GM19455 (cell line): ENCODE data around the gene SPTBN1.

Experiments used
- ATAC-seq: cut with Tn5 transposase; IDR thresholded peaks from one replicate; pipeline ENCODE4 v1.9.1; 2021; ENCODE audit not compliant: unreplicated experiment

SPTBN1 gene

GRCh38 chr2:54570925-54571694 is 115.0 kb downstream of the SPTBN1 start:
- peak; percentile 66 for ATAC-seq

DNA sequence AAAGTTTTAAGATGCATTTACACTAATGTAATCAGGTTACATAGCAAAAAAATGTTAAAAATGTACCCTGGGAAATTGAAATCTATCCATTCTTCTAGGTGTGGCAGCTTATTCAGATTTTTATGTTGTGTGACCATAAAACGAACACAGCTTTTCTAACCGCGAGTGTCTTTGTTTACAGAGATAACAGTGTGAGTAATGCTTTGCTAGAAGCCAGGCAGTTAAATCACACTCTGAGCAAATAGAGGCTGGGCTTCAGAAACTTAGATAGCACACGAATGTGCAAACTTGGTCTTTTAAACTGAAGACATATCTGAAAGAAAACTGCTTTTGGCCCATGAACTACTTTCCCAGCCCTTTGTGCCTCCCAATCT is 116.1 kb downstream of the SPTBN1 start:
- ATAC-seq = no peak

DNA sequence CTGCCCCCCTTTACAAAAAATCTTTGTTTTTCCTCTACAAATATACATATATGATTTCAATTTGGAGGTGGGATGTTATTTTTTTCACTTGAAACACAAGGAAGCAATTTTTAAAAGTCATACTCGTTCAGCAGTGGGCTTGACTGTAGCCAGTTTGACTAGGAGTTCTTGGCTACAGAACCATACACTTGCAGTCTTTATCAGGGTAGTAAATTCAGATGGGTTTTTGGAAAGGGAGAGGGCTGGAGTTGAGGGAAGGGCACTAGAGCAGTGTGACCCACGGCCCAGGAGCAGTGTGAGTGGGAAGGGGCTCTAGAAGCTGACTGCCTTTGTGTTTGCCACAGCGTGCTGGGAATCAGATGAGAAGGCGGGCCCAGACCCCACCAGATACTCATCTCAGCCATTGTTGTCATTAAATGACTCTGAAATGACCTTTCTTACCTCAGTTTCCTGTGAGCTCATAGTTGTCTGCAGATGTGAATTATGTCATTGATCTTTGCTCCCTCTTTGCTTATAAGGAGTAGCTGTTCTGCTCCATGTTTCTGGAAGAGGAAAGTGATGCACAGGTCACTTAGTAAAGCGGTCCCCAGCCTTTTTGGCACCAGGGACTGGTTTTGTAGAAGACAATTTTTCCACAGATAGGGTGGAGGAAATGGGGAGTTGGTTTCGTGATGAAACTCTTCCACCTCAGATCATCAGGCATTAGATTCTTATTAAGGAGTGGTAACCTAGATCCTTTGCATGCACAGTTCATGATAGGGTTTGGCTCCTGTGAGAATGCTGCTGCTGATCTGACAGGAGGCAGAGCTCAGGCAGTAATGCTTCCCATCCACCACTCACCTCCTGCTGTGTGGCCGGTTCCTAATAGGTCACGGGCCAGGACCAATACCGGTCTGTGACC is 116.8 kb downstream of the SPTBN1 start:
- ATAC-seq = no peak

DNA sequence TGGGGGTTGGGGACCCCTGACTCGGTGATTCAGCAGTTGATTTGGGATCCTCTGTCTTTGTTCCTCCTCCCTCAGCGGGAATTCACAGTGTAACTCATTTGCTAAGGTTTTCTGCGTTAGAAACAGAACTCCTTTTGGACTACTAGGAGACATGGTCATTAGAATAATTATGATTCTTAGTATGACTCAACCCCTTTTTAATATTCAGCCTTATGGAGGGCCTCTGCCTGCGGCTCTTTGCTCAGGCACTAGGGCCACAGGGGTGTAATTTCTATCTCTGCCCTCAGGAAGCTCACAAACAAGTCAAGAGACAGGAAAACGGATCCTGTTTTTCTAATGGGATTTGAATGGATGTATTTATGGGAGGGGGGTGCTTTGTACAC is 117.4 kb downstream of the SPTBN1 start:
- ATAC-seq = no peak

DNA sequence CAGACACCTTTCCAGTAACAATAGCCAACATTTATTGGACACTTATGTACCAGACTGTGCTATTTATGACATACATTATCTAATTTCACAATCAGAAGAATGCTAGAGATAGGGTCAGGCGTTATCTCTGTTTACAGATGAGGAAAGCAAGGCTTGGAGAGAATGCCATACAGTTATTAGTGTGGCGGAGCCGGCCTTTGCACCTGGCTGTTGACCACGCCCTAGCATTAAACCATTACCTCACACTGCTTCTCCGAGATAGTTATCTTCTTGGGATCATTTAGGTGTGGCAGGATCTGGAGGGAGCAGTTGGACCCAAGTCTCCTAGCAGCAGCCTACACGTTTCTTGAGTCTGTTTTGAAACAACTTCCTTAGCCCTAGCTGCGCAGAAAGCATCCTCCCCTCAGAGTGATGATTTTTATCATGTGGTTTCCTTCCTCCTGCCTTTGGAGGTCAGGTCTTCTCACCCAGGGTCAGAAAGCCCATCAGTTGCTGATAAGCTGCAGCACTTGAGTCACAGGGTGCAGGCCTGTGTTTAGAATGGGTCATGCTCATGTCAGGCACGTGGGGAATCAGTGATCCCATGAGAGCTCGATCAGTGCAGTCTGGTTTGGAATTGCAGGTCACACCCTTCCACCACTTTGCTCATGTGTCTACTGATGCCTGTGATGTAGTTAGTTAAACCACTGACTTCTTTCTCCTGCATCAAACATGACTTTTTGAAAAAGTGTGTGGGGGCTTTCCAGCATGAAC is 118.2 kb downstream of the SPTBN1 start:
- peak; percentile 17 for ATAC-seq

DNA sequence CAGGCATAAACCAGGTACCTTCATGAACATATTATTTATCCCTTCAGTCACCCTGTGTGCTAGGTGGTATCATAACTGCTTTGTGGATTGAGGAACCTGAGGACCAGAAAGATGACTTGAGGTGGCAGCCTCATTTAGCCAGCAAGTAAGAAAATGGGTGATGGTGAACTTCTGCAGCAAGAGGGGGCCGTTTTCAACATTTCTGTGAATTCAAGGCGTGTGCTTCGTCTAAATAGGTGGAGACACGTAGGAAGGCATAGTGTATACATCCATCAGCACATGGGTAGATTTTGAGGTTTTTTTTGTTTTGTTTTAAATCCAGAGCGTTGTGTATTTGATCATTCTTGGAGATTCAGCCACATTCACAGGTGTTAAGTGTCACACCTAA is 118.7 kb downstream of the SPTBN1 start:
- ATAC-seq = no peak

GRCh38 chr2:54575379-54575888 is 119.3 kb downstream of the SPTBN1 start:
- no peak for ATAC-seq

DNA sequence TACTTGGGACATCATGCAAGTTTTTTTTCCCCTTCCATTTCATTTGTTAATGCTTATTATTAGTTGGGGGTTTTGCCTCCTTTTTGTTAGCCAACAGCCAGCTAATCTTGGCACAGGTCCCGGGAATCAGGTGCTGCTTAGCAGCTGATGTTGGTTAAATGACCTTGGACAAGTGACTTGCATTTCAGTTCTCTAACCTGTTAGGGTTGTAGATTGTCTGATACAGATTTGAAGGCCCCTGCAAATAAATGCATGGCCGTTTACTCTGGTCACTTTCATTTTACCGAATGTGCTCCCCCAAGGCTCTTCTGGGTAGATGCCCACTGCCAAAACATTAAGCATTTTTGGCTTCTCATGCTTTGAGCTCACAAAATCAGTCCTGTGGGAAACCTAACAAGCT is 120.9 kb downstream of the SPTBN1 start:
- no peak for ATAC-seq

DNA sequence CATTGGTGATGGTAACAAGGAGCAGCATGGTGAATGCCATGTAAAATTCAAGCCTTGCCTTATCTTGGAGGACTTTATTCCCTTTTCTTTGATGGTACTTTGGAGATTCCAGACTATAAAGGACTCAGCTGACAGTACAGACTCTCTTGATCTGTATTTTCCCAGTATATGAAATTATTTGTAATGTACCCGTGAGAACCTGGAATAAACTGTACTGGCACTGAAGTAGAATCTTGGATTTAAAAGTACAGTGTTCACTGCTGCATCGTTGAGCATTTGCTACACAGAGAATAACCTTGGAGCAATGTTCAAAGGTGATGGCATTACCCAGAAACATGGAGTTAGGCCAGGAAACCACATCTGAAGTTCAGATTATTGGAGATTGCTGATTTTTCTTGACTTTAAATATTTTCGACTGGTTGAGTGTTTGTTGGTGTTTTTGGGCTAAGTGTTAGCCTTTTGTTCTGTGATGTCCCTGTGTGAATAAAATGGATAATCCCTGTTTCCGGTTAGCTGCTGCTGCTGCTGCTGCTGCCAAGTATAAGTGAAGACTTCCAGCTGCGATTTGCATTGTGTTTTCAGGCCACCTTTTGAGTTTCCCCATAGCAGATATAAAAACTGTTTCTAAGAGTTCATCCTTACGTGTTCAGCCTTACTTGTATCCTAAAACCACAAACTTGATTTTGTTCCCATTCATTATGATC is 122.0 kb downstream of the SPTBN1 start:
- no peak for ATAC-seq

DNA sequence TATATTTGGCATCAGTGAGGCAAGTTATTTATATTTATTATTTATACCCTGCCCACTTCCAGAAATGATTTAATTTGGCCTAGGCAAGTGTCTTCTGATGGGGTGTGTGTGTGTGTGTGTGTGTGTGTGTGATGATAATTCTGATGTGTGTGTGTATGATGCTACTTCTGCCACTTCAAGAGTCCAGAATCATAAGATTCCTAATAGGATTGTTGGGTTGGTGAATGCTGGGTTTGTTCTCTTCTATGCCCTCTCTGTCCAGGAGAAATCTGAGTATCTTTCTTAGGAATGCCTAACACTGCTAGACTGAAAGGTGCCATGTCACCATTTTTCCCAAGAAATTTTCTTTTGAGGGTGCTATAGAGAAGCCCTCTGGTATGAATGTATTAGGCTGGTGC is 122.5 kb downstream of the SPTBN1 start:
- ATAC-seq = no peak

GRCh38 chr2:54579061-54579681 is 123.0 kb downstream of the SPTBN1 start:
- ATAC-seq = no peak

GRCh38 chr2:54579682-54580620 is 123.8 kb downstream of the SPTBN1 start:
- ATAC-seq = peak; percentile 50

DNA sequence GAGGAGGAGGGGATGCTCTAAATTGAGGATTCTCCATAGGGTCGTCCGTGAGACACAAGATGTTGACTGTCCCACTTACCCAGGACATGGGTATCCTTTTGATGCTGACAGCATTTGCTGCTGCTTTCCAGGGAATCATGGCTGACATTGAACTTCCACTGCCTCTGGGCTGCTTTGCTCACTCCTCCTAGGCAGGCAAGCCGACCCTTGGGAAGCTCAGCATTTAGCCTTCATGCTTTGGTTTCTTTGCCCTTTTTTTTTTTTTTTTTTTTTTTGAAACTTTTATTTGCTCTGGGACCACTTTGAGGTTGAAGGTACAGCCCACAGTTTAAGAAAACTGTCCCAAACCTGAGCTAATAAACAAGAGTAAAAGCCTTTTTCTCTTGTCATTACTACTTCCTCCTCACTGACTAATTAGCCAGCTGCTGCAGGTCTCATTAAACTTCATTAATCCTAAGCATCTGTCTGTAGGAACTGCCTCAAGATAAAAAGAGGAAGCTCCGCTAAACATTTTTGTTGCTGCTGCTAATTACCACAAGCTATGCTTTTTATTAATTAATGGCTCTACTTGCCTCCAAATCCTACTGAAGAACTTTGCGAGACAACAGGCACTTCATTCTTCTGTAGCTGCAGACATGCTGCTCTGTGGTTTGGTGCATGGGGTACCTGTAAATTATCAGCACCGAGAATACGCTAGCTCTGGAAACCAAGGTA is 125.4 kb downstream of the SPTBN1 start:
- ATAC-seq = no peak

DNA sequence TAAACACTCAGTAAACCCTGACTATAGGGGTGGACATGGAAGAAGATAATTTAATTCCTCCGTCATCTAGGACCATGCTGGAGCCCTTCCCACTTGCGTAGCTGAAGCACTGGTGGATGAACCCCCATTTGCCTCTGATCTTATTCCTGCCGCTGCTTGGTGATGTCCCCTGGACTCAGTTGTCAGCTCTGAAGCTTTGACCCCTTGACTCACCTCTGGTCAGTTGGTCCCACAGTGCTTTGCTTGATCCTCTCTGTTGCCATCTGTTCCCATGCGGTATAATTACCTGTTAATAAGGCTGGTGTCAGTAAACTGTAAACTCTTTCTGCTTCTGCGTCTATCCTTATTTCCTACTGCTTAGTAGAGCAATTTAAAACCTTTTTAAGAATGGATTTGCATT is 126.9 kb downstream of the SPTBN1 start:
- no peak for ATAC-seq

GRCh38 chr2:54584598-54584997 is 128.5 kb downstream of the SPTBN1 start:
- ATAC-seq = no peak

GRCh38 chr2:54585136-54585733 is 129.1 kb downstream of the SPTBN1 start:
- no peak for ATAC-seq

DNA sequence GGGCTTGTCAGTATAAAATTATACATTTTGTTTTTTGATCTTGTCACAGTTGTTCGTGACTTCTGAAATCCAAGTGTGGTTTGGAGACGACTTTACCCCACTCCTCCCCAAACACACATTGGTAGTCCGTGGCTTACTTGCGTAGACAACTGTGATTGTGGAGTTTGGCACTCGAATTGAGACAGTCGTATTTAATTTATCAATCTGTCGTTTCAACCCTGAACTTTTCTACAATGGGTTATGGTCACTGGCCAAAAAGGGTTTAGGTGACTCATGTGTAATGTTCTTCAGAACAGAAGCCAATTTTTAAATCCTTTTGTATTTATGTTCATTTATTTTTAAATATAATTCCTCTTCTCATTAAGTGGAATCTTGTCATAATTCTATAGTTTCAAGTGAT is 129.9 kb downstream of the SPTBN1 start:
- ATAC-seq = no peak

DNA sequence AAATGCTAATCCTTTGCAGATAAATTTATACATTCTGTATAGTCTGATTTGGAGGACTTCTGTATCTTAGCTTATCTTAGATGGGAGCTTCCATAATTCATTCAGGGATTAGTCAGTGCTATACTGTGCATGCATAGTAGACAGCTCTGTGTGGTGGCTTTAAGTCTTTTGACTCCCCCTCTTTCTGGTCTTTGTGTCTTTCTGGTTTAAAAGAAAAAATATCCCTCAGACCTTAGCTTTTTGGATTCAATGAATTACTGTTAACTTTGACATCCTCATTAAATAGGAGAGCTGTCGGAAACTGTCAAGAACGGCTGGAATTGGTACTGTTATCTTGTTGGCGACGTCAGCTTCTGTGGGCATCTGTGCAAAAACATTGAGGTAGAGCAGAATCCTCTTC is 130.4 kb downstream of the SPTBN1 start:
- ATAC-seq = no peak
